ENCODE data around the gene CDH4.

Gene CDH4

GRCh38 chr20:61580958-61581824, 329.1 kb downstream of the CDH4 start:
- TF ChIP-seq TAF1 (IDR thresholded peaks at IDR 0.05; ENCODE audit: low read depth) (no peak), TCF12 (IDR thresholded peaks at IDR 0.05; ENCODE audit: low read depth) (no peak), TEAD4 (IDR thresholded peaks at IDR 0.05) (no peak), FOXM1 (IDR thresholded peaks at IDR 0.05; ENCODE audit: borderline replicate concordance, low read depth) (no peak), RAD21 (IDR thresholded peaks at IDR 0.05; ENCODE audit: low read depth) (no peak), EP300 (IDR thresholded peaks at IDR 0.05; ENCODE audit: borderline replicate concordance) (no peak), NFIC (IDR thresholded peaks at IDR 0.05) (no peak), YY1 (IDR thresholded peaks at IDR 0.05; ENCODE audit: low read depth) (no peak), EGR1 (IDR thresholded peaks at IDR 0.05) (no peak), CEBPB (IDR thresholded peaks at IDR 0.05) (no peak), CREB1 (IDR thresholded peaks at IDR 0.05; ENCODE audit: low read depth) (no peak)

DNA sequence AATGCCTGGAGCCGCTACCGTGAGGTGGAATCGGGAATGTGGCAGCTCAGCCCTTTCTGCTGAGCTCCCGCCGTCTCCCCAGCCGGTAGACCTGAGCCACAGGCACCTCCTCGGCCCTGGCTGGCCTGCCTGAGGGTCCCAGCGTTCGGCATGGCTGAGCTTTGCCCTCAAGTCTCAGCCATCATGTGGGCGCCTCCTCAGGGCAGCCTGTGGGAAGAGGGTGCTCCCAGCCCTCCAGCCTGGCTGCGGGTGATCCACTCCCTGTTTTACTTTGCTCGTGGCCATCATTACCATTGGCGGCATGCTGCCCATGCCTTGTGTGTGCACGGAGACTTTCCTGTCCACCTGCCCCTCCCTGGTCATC, 329.7 kb downstream of the CDH4 start:
- TF ChIP-seq, protein P1, sequence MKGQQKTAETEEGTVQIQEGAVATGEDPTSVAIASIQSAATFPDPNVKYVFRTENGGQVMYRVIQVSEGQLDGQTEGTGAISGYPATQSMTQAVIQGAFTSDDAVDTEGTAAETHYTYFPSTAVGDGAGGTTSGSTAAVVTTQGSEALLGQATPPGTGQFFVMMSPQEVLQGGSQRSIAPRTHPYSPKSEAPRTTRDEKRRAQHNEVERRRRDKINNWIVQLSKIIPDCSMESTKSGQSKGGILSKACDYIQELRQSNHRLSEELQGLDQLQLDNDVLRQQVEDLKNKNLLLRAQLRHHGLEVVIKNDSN (IDR thresholded peaks at IDR 0.05): no peak
- no peak for TF ChIP-seq EP300 (IDR thresholded peaks at IDR 0.05; ENCODE audit: borderline replicate concordance)
- TF ChIP-seq NFIC (IDR thresholded peaks at IDR 0.05): no peak
- TF ChIP-seq TCF12 (IDR thresholded peaks at IDR 0.05; ENCODE audit: low read depth): no peak
- no peak for TF ChIP-seq TEAD4 (IDR thresholded peaks at IDR 0.05)
- no peak for TF ChIP-seq ZBTB7A (IDR thresholded peaks at IDR 0.05; ENCODE audit: low read depth)
- no peak for TF ChIP-seq EGR1 (IDR thresholded peaks at IDR 0.05)
- no peak for TF ChIP-seq FOXM1 (IDR thresholded peaks at IDR 0.05; ENCODE audit: borderline replicate concordance, low read depth)
- TF ChIP-seq RAD21 (IDR thresholded peaks at IDR 0.05; ENCODE audit: low read depth): no peak
- no peak for TF ChIP-seq REST (IDR thresholded peaks at IDR 0.05; ENCODE audit: low read depth)
- TF ChIP-seq YY1 (IDR thresholded peaks at IDR 0.05; ENCODE audit: low read depth): no peak
- TF ChIP-seq CREB1 (IDR thresholded peaks at IDR 0.05; ENCODE audit: low read depth): no peak
- TF ChIP-seq CEBPB (IDR thresholded peaks at IDR 0.05): no peak
- TF ChIP-seq, protein P2, sequence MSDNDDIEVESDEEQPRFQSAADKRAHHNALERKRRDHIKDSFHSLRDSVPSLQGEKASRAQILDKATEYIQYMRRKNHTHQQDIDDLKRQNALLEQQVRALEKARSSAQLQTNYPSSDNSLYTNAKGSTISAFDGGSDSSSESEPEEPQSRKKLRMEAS (IDR thresholded peaks at IDR 0.05): no peak
- no peak for TF ChIP-seq TAF1 (IDR thresholded peaks at IDR 0.05; ENCODE audit: low read depth)

- TF ChIP-seq FOXM1 (IDR thresholded peaks at IDR 0.05; ENCODE audit: borderline replicate concordance, low read depth) (no peak), NFIC (IDR thresholded peaks at IDR 0.05) (no peak), CEBPB (IDR thresholded peaks at IDR 0.05) (no peak), ZBTB7A (IDR thresholded peaks at IDR 0.05; ENCODE audit: low read depth) (no peak), RAD21 (IDR thresholded peaks at IDR 0.05; ENCODE audit: low read depth) (no peak), TEAD4 (IDR thresholded peaks at IDR 0.05) (no peak), CREB1 (IDR thresholded peaks at IDR 0.05; ENCODE audit: low read depth) (no peak), TCF12 (IDR thresholded peaks at IDR 0.05; ENCODE audit: low read depth) (no peak), TAF1 (IDR thresholded peaks at IDR 0.05; ENCODE audit: low read depth) (no peak), YY1 (IDR thresholded peaks at IDR 0.05; ENCODE audit: low read depth) (no peak)
Measured at GRCh38 chr20:61582196-61582923, 330.3 kb downstream of the CDH4 start.

DNA sequence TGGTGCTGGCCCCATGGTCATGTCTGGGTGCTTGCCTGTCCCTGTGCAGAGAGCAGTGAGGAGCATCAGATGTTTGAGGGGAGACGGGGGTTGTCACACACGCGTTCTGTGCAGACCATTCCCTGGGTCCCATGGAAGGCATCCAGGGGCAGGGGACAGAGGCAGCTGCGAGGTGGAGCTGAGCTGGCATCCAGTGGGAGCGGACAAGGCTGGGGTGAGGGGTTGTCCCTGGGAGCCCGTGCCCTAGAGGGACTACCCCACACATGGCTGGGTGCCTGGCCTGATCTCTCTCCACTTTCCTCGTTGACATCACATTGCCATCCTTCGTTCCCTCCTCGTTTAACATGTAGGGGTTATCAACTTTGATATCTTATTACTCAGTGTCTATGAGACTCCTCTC, 331.3 kb downstream of the CDH4 start:
- TF ChIP-seq, protein P2 (IDR thresholded peaks at IDR 0.05): no peak
- TF ChIP-seq EGR1 (IDR thresholded peaks at IDR 0.05) (no peak), YY1 (IDR thresholded peaks at IDR 0.05; ENCODE audit: low read depth) (no peak), TCF12 (IDR thresholded peaks at IDR 0.05; ENCODE audit: low read depth) (no peak), ZBTB7A (IDR thresholded peaks at IDR 0.05; ENCODE audit: low read depth) (no peak), CREB1 (IDR thresholded peaks at IDR 0.05; ENCODE audit: low read depth) (no peak), TEAD4 (IDR thresholded peaks at IDR 0.05) (no peak), EP300 (IDR thresholded peaks at IDR 0.05; ENCODE audit: borderline replicate concordance) (no peak), CEBPB (IDR thresholded peaks at IDR 0.05) (no peak), FOXM1 (IDR thresholded peaks at IDR 0.05; ENCODE audit: borderline replicate concordance, low read depth) (no peak), TAF1 (IDR thresholded peaks at IDR 0.05; ENCODE audit: low read depth) (no peak), NFIC (IDR thresholded peaks at IDR 0.05) (no peak), REST (IDR thresholded peaks at IDR 0.05; ENCODE audit: low read depth) (no peak), RAD21 (IDR thresholded peaks at IDR 0.05; ENCODE audit: low read depth) (no peak)
- TF ChIP-seq, protein P1 (IDR thresholded peaks at IDR 0.05): no peak

All from Ishikawa (cell line).